Large intestine (tissue), 3 donors: Measurements from ENCODE around the gene PGP. TPM values are rescaled to one million over a fixed set of nuclear protein-coding genes. Genes with fewer than 3 reads are reported as not detected.

Source experiments
- DNase-seq, 2 donors: peaks; one replicate each; pipeline versions ENCODE4 v3.0.0 to v3.0.0-alpha.2; 2013
- H3K27ac ChIP-seq: one replicate; pipeline ENCODE4 v1.5.1; 2013; ENCODE audit warnings: low read length
- H3K27me3 ChIP-seq: 2 replicates; pipeline ENCODE4 v1.6.1; 2013; ENCODE audit warnings: low read length; ENCODE audit not compliant: control insufficient read depth, insufficient read depth
- H3K36me3 ChIP-seq: 2 replicates; pipeline ENCODE4 v1.6.1; 2013; ENCODE audit warnings: low read length; ENCODE audit not compliant: control insufficient read depth, insufficient read depth
- H3K4me1 ChIP-seq: one replicate; pipeline ENCODE4 v1.6.1; 2013; ENCODE audit warnings: low read length; ENCODE audit not compliant: control insufficient read depth, insufficient read depth
- H3K4me3 ChIP-seq: one replicate; pipeline ENCODE4 v1.5.1; 2013; ENCODE audit warnings: low read length
- H3K9me3 ChIP-seq: one replicate; pipeline ENCODE4 v1.6.1; 2013; ENCODE audit warnings: mild to moderate bottlenecking, low read depth, low read length, moderate library complexity; ENCODE audit not compliant: control insufficient read depth
- WGBS: methylation state at CpG from one replicate; pipeline ENCODE4 v1.1.5; 2013; ENCODE audit warnings: low lambda C conversion rate; ENCODE audit not compliant: insufficient coverage; 5-methylcytosine and 5-hydroxymethylcytosine counted together
- polyA plus RNA-seq: library from polyadenylated mRNA; unstranded; fragments of 120-200 nt; gene quantifications from one replicate; pipeline ENCODE4 v1.2.1, GENCODE V29; 2013

Gene PGP
- polyA plus RNA-seq, 1 donor = 11.7 TPM

- WGBS = no CpG with 5 or more reads among the region's 12 CpGs
- H3K27ac ChIP-seq = no peak overlapping the region
- peaks cover 22% of the 10 kb centered on the region for H3K9me3 ChIP-seq
- no peak overlapping the region for H3K4me3 ChIP-seq
- no peaks in the 10 kb centered on the region for H3K27me3 ChIP-seq
- DNase-seq = no peak
- peaks cover 54% of the 10 kb centered on the region for H3K4me1 ChIP-seq
- peaks cover 46% of the 10 kb centered on the region for H3K36me3 ChIP-seq
Observed at GRCh38 chr16:2165861-2166260, 48.8 kb downstream of the PGP start.

GRCh38 chr16:2163211-2163881 is 51.3 kb downstream of the PGP start:
- Histone ChIP-seq H3K4me1 (peaks cover 76% of the 10 kb centered on the region), H3K27ac (peak overlapping the region; percentile 94), H3K4me3 (peak overlapping the region; percentile 11), H3K36me3 (peaks cover 28% of the 10 kb centered on the region), H3K9me3 (peaks cover 19% of the 10 kb centered on the region), H3K27me3 (no peaks in the 10 kb centered on the region)
- peak; percentile 79 to 94 for DNase-seq
- no CpG with 5 or more reads among the region's 26 CpGs for WGBS

GRCh38 chr16:2162676-2163118 is 51.9 kb downstream of the PGP start:
- peak in 1 of 2 donors; percentile 44 for DNase-seq
- Histone ChIP-seq H3K4me3 (peak overlapping the region; percentile 3), H3K36me3 (peaks cover 21% of the 10 kb centered on the region), H3K27me3 (no peaks in the 10 kb centered on the region), H3K27ac (peak overlapping the region; percentile 94), H3K9me3 (peaks cover 19% of the 10 kb centered on the region), H3K4me1 (peaks cover 83% of the 10 kb centered on the region)
- no CpG with 5 or more reads among the region's 13 CpGs for WGBS

- Histone ChIP-seq H3K4me1 (peaks cover 83% of the 10 kb centered on the region), H3K36me3 (peaks cover 14% of the 10 kb centered on the region), H3K4me3 (no peak overlapping the region), H3K27ac (peak overlapping the region; percentile 94), H3K27me3 (no peaks in the 10 kb centered on the region), H3K9me3 (peaks cover 19% of the 10 kb centered on the region)
- no CpG with 5 or more reads among the region's 10 CpGs for WGBS
- no peak for DNase-seq
Observed at GRCh38 chr16:2161911-2162310, 52.7 kb downstream of the PGP start.

Other genes starting within 250 kb of the PGP start
- gene RNF151, start 248.0 kb downstream of the PGP start, polyA plus RNA-seq = 0.09 TPM
- 32.9 TPM for gene TBL3, start 242.8 kb downstream of the PGP start, polyA plus RNA-seq
- 2.8 TPM for gene NOXO1, start 233.4 kb downstream of the PGP start, polyA plus RNA-seq
- 48.5 TPM for gene GFER, start 230.6 kb downstream of the PGP start, polyA plus RNA-seq
- gene SYNGR3, start 224.9 kb downstream of the PGP start, polyA plus RNA-seq = 4.2 TPM
- 28.9 TPM for gene ZNF598, start 205.0 kb downstream of the PGP start, polyA plus RNA-seq
- gene NPW, start 195.1 kb downstream of the PGP start, polyA plus RNA-seq = 4.4 TPM
- 32.3 TPM for gene NHERF2, start 187.9 kb downstream of the PGP start, polyA plus RNA-seq
- 15.6 TPM for gene NTHL1, start 167.0 kb downstream of the PGP start, polyA plus RNA-seq
- 85.9 TPM for gene TSC2, start 166.9 kb downstream of the PGP start, polyA plus RNA-seq
- gene PKD1, start 78.9 kb downstream of the PGP start, polyA plus RNA-seq = 58.4 TPM
- gene RAB26, start 66.2 kb downstream of the PGP start, polyA plus RNA-seq = 19.1 TPM
- 63.3 TPM for gene TRAF7, start 59.1 kb downstream of the PGP start, polyA plus RNA-seq
- gene CASKIN1, start 18.2 kb downstream of the PGP start, polyA plus RNA-seq = 0.96 TPM
- 40.0 TPM for gene MLST8, start 9.4 kb downstream of the PGP start, polyA plus RNA-seq
- gene BRICD5, start 4.0 kb downstream of the PGP start, polyA plus RNA-seq = 10.5 TPM
- 18.4 TPM for gene E4F1, start 8.8 kb upstream of the PGP start, polyA plus RNA-seq
- 0.91 TPM for gene DNASE1L2, start 21.6 kb upstream of the PGP start, polyA plus RNA-seq
- gene ECI1, start 36.7 kb upstream of the PGP start, polyA plus RNA-seq = 81.6 TPM
- gene RNPS1, start 53.3 kb upstream of the PGP start, polyA plus RNA-seq = 172 TPM
- 4.7 TPM for gene ABCA3, start 125.9 kb upstream of the PGP start, polyA plus RNA-seq
- gene CCNF, start 214.6 kb upstream of the PGP start, polyA plus RNA-seq = 6.4 TPM
- 6.4 TPM for gene TEDC2, start 245.3 kb upstream of the PGP start, polyA plus RNA-seq